ENCODE measurements around the gene C1QTNF9.

The C1QTNF9 gene

GRCh38 chr13:24267801-24268200 is 41.6 kb upstream of the C1QTNF9 start:
- ChIA-PET CTCF (no interaction called here), POLR2A (no interaction called here)
- no peak for DNase-seq (ENCODE audit: extremely low spot score)
- TF ChIP-seq LEF1 (IDR thresholded peaks at IDR 0.05; ENCODE audit: borderline replicate concordance) (no peak), PKNOX1 (IDR thresholded peaks at IDR 0.05) (no peak), BHLHE40 (IDR thresholded peaks at IDR 0.05; ENCODE audit: borderline replicate concordance) (no peak), SUZ12 (IDR thresholded peaks at IDR 0.05) (no peak), L3MBTL2 (conservative IDR thresholded peaks at IDR 0.05) (no peak), ARNT (IDR thresholded peaks at IDR 0.05) (no peak), FOXK2 (IDR thresholded peaks at IDR 0.05) (no peak), ZNF384 (IDR thresholded peaks at IDR 0.05) (no peak), ELF4 (IDR thresholded peaks at IDR 0.05) (no peak), HDGF (IDR thresholded peaks at IDR 0.05; ENCODE audit: borderline replicate concordance) (no peak)

GRCh38 chr13:24269821-24270220 is 39.6 kb upstream of the C1QTNF9 start:
- no peak for DNase-seq (ENCODE audit: extremely low spot score)
- POLR2A ChIA-PET, result interaction anchor here (1.1 kb wide), 1 partner anchor 10 kb away, joined by 3 read pairs; no protein-coding TSS in a partner anchor
- CTCF ChIA-PET, result interaction anchor here (0.6 to 1.2 kb wide), 2 partner anchors 14 to 41 kb away, joined by 3 read pairs; no protein-coding TSS in a partner anchor
- no peak for TF ChIP-seq ZNF384 (IDR thresholded peaks at IDR 0.05)
- TF ChIP-seq FOXA1 (IDR thresholded peaks at IDR 0.05), result no peak
- TF ChIP-seq HDGF (IDR thresholded peaks at IDR 0.05; ENCODE audit: borderline replicate concordance), result no peak
- no peak for TF ChIP-seq BHLHE40 (IDR thresholded peaks at IDR 0.05; ENCODE audit: borderline replicate concordance)
- TF ChIP-seq CTBP1 (IDR thresholded peaks at IDR 0.05; ENCODE audit: borderline replicate concordance), result no peak
- TF ChIP-seq ARNT (IDR thresholded peaks at IDR 0.05), result no peak
- no peak for TF ChIP-seq FOXM1 (IDR thresholded peaks at IDR 0.05; ENCODE audit: borderline replicate concordance)
- TF ChIP-seq SUZ12 (IDR thresholded peaks at IDR 0.05), result no peak
- TF ChIP-seq ELF4 (IDR thresholded peaks at IDR 0.05), result no peak
- no peak for TF ChIP-seq TARDBP (IDR thresholded peaks at IDR 0.05)

GRCh38 chr13:24270639-24271141 is 38.7 kb upstream of the C1QTNF9 start:
- POLR2A ChIA-PET, result interaction anchor here (1.1 kb wide), 1 partner anchor 11 kb away, joined by 3 read pairs; no protein-coding TSS in a partner anchor
- DNase-seq (ENCODE audit: extremely low spot score), result peak; percentile 42
- CTCF ChIA-PET, result interaction anchor here (0.6 kb wide), 1 partner anchor 437 kb away, joined by 3 read pairs; no protein-coding TSS in a partner anchor
- TF ChIP-seq FOXM1 (IDR thresholded peaks at IDR 0.05; ENCODE audit: borderline replicate concordance) (no peak), PKNOX1 (IDR thresholded peaks at IDR 0.05) (no peak), ZNF384 (IDR thresholded peaks at IDR 0.05) (no peak), ELF4 (IDR thresholded peaks at IDR 0.05) (no peak), SP1 (IDR thresholded peaks at IDR 0.05) (no peak), HDGF (IDR thresholded peaks at IDR 0.05; ENCODE audit: borderline replicate concordance) (no peak), SUZ12 (IDR thresholded peaks at IDR 0.05) (no peak), NFRKB (IDR thresholded peaks at IDR 0.05) (no peak), FOXK2 (IDR thresholded peaks at IDR 0.05) (no peak), ARNT (IDR thresholded peaks at IDR 0.05) (no peak), FOXA1 (IDR thresholded peaks at IDR 0.05) (no peak), TARDBP (IDR thresholded peaks at IDR 0.05) (no peak), LEF1 (IDR thresholded peaks at IDR 0.05; ENCODE audit: borderline replicate concordance) (no peak), CTBP1 (IDR thresholded peaks at IDR 0.05; ENCODE audit: borderline replicate concordance) (no peak), BHLHE40 (IDR thresholded peaks at IDR 0.05; ENCODE audit: borderline replicate concordance) (no peak), L3MBTL2 (conservative IDR thresholded peaks at IDR 0.05) (no peak)

GRCh38 chr13:24271231-24271600 is 38.2 kb upstream of the C1QTNF9 start:
- ChIA-PET POLR2A (no interaction called here), CTCF (no interaction called here)
- TF ChIP-seq BHLHE40 (IDR thresholded peaks at IDR 0.05; ENCODE audit: borderline replicate concordance), result no peak
- TF ChIP-seq PKNOX1 (IDR thresholded peaks at IDR 0.05), result no peak
- TF ChIP-seq SUZ12 (IDR thresholded peaks at IDR 0.05), result no peak
- TF ChIP-seq SP1 (IDR thresholded peaks at IDR 0.05), result no peak
- TF ChIP-seq TARDBP (IDR thresholded peaks at IDR 0.05), result no peak
- no peak for TF ChIP-seq ELF4 (IDR thresholded peaks at IDR 0.05)
- no peak for TF ChIP-seq NFRKB (IDR thresholded peaks at IDR 0.05)
- no peak for TF ChIP-seq LEF1 (IDR thresholded peaks at IDR 0.05; ENCODE audit: borderline replicate concordance)
- TF ChIP-seq FOXM1 (IDR thresholded peaks at IDR 0.05; ENCODE audit: borderline replicate concordance), result no peak
- TF ChIP-seq ZNF384 (IDR thresholded peaks at IDR 0.05), result no peak
- TF ChIP-seq FOXA1 (IDR thresholded peaks at IDR 0.05), result no peak
- no peak for TF ChIP-seq HDGF (IDR thresholded peaks at IDR 0.05; ENCODE audit: borderline replicate concordance)
- no peak for TF ChIP-seq FOXK2 (IDR thresholded peaks at IDR 0.05)
- TF ChIP-seq ARNT (IDR thresholded peaks at IDR 0.05), result no peak
- no peak for TF ChIP-seq L3MBTL2 (conservative IDR thresholded peaks at IDR 0.05)
- no peak for TF ChIP-seq CTBP1 (IDR thresholded peaks at IDR 0.05; ENCODE audit: borderline replicate concordance)
- no peak for DNase-seq (ENCODE audit: extremely low spot score)

- peak; percentile 32 for DNase-seq (ENCODE audit: extremely low spot score)
- CTCF ChIA-PET, result interaction anchor here (1.0 kb wide), 1 partner anchor 43 kb away, joined by 3 read pairs; no protein-coding TSS in a partner anchor
- TF ChIP-seq SUZ12 (IDR thresholded peaks at IDR 0.05), result no peak
- peak; percentile 27; the same call in 1 of the 2 replicates for TF ChIP-seq L3MBTL2 (conservative IDR thresholded peaks at IDR 0.05)
- peak; percentile 83 for TF ChIP-seq PKNOX1 (IDR thresholded peaks at IDR 0.05)
- 0 out of 2 replicates have a peak, but pooled peaks have one; percentile 39 for TF ChIP-seq ZNF384 (IDR thresholded peaks at IDR 0.05)
- TF ChIP-seq SP1 (IDR thresholded peaks at IDR 0.05), result no peak
- TF ChIP-seq FOXM1 (IDR thresholded peaks at IDR 0.05; ENCODE audit: borderline replicate concordance), result no peak
- no peak for TF ChIP-seq ARNT (IDR thresholded peaks at IDR 0.05)
- no peak for TF ChIP-seq BHLHE40 (IDR thresholded peaks at IDR 0.05; ENCODE audit: borderline replicate concordance)
- TF ChIP-seq CTBP1 (IDR thresholded peaks at IDR 0.05; ENCODE audit: borderline replicate concordance), result no peak
- TF ChIP-seq FOXK2 (IDR thresholded peaks at IDR 0.05), result no peak
- no peak for TF ChIP-seq TARDBP (IDR thresholded peaks at IDR 0.05)
- no peak for TF ChIP-seq ELF4 (IDR thresholded peaks at IDR 0.05)
- TF ChIP-seq NFRKB (IDR thresholded peaks at IDR 0.05), result no peak
- POLR2A ChIA-PET, result no interaction called here
These were observed 37.6 kb upstream of the C1QTNF9 start for GRCh38 chr13:24271601-24272451.
